ENCODE results near the gene AGPAT2.

Gene AGPAT2

GRCh38 chr9:136686534-136686793 is 793 bp downstream of the AGPAT2 start:
- DNase-seq = no peak

DNA sequence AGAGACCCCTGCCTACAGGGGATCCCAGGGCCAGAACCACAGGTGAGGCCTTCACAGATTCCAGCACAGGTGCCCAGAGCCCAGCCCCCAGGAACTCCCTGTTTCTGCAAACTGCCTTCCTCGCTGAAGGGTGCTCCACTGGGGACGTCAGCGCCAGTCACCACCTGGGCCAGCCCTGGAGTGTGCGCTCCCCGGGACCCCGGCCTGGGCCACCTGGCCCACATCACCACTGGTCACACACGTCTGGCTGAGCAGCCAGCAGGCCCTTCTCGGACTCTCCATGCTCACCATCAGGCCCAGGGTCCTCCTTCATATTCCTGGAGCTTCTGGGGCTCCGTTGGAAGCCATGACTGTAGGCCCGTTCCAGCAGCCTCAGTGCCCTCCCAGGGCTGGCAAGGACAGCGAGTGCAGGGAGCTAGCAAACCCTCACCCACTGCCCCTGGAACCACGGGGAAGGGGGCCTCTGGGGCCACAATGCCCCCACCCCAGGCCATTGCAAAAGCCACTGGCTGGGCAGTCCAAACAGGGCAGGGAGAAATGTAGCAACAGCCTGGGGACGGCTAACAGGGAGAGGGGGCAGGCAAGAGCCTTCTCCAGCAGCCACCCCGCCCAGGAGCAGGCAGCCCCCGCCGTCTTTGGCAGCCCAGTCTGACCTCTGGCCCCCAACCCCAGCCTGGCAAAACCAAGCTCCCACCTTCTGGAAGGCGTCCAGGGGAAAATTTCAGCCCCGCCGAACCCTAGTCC is 1.3 kb downstream of the AGPAT2 start:
- DNase-seq = no peak

DNA sequence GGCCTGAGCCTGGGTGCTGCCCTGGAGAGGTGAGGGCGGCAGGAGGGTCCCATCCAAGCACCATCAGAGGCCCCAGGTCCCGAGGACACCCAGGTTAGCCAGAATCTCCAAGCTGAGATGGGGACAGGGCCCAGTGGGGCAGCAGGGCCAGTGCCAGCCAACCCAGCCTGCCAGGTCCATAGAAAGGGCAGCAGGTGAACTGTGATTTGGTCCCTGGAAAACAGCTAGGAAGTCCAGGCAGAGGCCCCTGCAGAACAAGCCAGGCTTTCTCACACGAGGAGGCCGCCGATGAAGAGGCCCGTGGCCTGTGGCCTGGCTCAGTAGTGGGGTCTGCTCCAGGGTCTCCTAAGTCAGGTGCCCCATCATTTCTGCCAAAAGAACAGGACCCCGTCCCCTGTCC is 2.0 kb downstream of the AGPAT2 start:
- DNase-seq = no peak

GRCh38 chr9:136684799-136685198 is 2.5 kb downstream of the AGPAT2 start:
- no peak for DNase-seq

- no peak for DNase-seq
Observed at GRCh38 chr9:136684339-136684738, 2.9 kb downstream of the AGPAT2 start.

GRCh38 chr9:136683755-136684154 is 3.5 kb downstream of the AGPAT2 start:
- DNase-seq = no peak

- DNase-seq = no peak
Observed at GRCh38 chr9:136683173-136683745, 4.0 kb downstream of the AGPAT2 start.

DNA sequence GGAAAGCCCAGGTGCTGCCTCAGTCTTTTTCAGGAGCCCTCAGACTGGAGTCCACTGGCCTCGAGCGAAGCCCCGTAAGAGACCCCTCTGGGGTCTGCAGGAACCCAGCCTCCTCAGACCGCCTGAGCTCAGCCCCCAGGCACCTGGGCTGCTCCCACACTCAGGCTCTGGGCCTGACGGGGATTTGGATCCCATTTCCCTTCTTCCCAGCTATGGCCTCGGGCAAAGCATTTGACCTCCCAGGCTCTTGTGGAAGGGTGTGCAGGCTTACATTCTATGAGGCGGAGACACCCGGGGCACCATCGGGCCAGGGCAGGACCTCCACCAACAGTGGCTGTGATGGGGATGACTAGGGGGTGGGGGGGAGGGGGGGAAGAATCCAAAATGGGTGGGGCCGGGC is 4.5 kb downstream of the AGPAT2 start:
- no peak for DNase-seq

GRCh38 chr9:136681945-136682699 is 5.1 kb downstream of the AGPAT2 start:
- no peak for DNase-seq

- DNase-seq = no peak
Observed at GRCh38 chr9:136681029-136681428, 6.2 kb downstream of the AGPAT2 start.

DNA sequence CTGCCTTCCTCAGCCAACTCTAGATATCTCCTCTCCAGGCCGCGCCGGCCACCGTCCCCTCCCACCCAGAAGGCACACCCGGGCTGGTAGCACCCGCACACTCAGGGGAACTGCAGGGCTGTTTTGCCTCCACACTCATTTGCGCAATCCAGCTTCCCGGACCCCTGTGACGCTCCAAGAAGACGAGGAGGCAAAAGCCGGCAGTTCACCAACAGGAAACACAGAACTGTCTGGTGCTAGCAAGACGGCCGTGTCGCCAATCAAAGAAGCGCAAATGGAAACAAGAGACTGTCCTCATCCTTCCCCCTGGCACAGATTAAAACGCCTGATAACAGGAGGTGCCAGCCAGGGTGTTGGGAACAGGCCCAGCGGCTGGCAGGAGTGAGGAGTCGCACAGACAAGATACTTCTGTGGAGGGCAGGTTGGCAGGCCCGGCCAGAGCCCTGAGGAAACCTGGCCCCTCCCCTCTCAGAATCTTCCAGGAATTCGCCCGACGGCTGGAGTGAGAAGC is 7.8 kb downstream of the AGPAT2 start:
- DNase-seq = no peak

DNA sequence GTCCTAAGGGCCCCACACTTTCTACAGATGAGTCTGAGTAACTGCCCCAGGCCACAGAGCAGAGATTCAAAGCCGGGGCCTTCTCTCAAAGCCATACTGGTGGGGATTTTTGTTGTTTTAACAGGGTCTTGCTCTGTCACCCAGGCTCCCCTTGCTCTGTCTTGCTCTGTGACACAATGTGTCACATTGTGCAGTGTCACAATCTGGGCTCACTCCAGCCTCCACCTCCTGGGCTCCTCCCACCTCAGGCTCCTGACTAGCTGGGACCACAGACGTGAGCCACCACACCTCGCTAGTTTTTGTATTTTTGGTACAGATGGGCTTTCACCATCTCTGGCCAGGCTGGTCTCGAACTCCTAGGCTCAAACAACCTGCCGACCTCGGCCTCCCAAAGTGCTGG is 8.6 kb downstream of the AGPAT2 start:
- DNase-seq = no peak

- DNase-seq = no peak
Observed at GRCh38 chr9:136678034-136678433, 9.2 kb downstream of the AGPAT2 start.

- DNase-seq = no peak
Observed at GRCh38 chr9:136676920-136677686, 10.2 kb downstream of the AGPAT2 start.

DNA sequence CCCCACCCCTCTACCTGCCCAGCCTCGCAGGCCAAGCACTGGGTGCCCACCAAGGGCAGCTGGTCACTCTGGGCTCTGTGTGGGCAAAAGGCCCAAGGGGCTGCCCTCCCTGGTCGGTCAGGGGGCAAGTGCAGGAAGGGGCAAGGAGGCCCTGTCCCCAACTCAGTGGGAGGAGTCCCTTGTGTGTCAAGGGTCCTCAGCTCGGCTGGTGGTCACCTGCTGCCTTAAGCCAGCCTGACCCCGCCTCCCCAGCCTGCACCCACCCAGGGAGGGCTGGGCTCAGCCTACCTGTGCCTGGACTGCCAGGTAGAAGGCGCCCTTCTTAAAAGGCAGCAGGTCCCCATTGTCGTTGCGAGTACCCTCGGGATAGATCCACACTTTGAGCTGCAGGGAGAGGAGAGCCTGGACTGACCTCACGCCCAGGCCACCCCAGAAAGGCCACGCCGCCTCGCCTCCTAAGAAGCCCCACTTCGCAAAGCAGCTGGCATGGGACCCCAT is 10.9 kb downstream of the AGPAT2 start:
- DNase-seq = no peak

GRCh38 chr9:136675477-136676296 is 11.6 kb downstream of the AGPAT2 start:
- no peak for DNase-seq

- no peak for DNase-seq
Observed at GRCh38 chr9:136674786-136675349, 12.4 kb downstream of the AGPAT2 start.

- no peak for DNase-seq
Observed at GRCh38 chr9:136673975-136674785, 13.1 kb downstream of the AGPAT2 start.

DNA sequence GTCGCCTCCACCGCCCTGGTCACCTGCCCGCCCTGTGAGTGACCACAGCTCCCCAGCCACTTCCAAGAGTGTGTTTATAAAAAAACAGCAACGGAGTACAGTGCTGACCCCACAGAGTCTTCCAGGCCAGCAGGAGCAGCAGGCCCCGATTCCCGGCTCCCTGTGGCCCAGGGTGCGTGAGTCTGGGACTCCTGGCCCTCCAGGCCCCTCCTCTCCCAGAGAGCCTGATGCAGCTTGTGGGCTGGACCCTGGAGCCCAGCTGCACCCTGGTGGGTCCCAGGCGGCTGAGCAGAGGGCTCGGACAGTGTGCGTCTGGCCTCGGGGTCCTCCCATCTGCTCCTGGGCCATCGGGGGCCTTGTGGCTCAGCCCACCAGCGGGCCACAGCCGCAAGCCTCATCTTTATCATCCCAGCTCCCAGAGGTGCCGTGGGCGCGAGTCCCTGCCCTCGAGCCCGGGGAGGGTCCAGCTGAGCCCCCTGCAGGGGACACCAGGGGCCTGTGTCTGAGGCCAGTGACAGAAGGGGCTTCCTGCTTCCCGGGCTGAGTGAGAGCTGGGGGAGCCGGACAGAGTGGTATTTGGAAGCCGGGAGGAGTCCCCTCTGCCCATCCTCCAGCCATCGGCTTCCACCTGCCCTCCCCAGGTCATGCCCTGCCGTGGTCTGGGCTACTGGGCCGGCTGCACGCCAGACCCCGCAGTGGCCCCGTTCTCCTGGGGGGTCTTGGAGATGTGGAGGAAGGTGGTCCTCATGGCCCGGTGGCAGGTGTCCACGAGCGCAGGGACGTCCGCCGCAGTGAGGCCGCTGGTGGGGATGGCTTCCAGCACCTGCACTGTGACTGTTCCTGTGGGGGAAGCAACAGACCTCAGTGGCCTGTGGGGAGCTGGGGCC is 13.9 kb downstream of the AGPAT2 start:
- DNase-seq = no peak

Measured in activated CD8-positive, alpha-beta memory T cell treated with anti-CD3 and anti-CD28 coated beads, Interleukin-2, amount 50 U/mL, for 4 hours (primary cell).